Lower leg skin (tissue), 4 donors: ENCODE measurements around the gene CYFIP2. TPM values are rescaled to one million over a fixed set of nuclear protein-coding genes. Genes with fewer than 3 reads are reported as not detected.
A peak's percentile ranks its signal among the peaks of the same experiment; 100 is the strongest.

Experiments used
- DNase-seq, 2 donors: peaks; one replicate each; pipeline ENCODE4 v3.0.0-alpha.2; 2019; ENCODE audit warnings: low spot score in 2 of 2
- H3K4me3 ChIP-seq: fragments of 200-600 bp; sonication (generic); 2 replicates; pipeline ENCODE4 v1.5.1; 2017; ENCODE audit warnings: mild to moderate bottlenecking, low read depth; ENCODE audit not compliant: poor library complexity, severe bottlenecking
- CTCF ChIP-seq, 3 donors: fragments of 450-650 bp; IDR thresholded peaks; one replicate each; pipeline ENCODE4 v1.5.1; 2016; ENCODE audit warnings: antibody characterized with exemption in 3 of 3, mild to moderate bottlenecking in 3 of 3, moderate library complexity in 2 of 3
- POLR2A ChIP-seq, 2 donors: fragments of 450-650 bp; IDR thresholded peaks; one replicate each; pipeline ENCODE4 v1.6.1; 2016 to 2017; ENCODE audit warnings: antibody characterized with exemption in 2 of 2, mild to moderate bottlenecking in 1 of 2, moderate library complexity in 1 of 2
- WGBS, 2 donors: methylation state at CpG; one replicate each; pipeline ENCODE4 v1.1.5; 2018; 5-methylcytosine and 5-hydroxymethylcytosine counted together
- intact Hi-C: fragments of 100-400 bp; cut with DNase I; formaldehyde crosslinking; loops from one replicate; pipeline ENCODE4 v1.15.0; 2023; ENCODE audit warnings: low total_unique reads
- total RNA-seq, 4 donors: library from RNA; depleted of rRNA; stranded (reverse); fragments of >200 nt; gene quantifications; one replicate each; pipeline ENCODE4 v1.1.0, GENCODE V29; 2016

The CYFIP2 gene
- total RNA-seq, 4 donors from 2014 or later, result 3.2 to 16.2 (median 7.0) TPM

GRCh38 chr5:157301066-157301465, 35.1 kb downstream of the CYFIP2 start:
- no peak overlapping the region for H3K4me3 ChIP-seq
- intact Hi-C loops, result no loop called here
- no peak for TF ChIP-seq POLR2A (IDR thresholded peaks at IDR 0.05)
- no peak for TF ChIP-seq CTCF (IDR thresholded peaks at IDR 0.05)
- DNase-seq, result no peak

GRCh38 chr5:157303023-157303422, 37.1 kb downstream of the CYFIP2 start:
- 86 to 88% methylated on average over 5 of the region's 5 CpGs for WGBS, 2 donors
- intact Hi-C loops, result no loop called here
- no peak for TF ChIP-seq CTCF (IDR thresholded peaks at IDR 0.05)
- no peak for TF ChIP-seq POLR2A (IDR thresholded peaks at IDR 0.05)

GRCh38 chr5:157303667-157304327, 37.9 kb downstream of the CYFIP2 start:
- intact Hi-C loops, result no loop called here
- DNase-seq, result no peak
- H3K4me3 ChIP-seq, result no peak overlapping the region
- TF ChIP-seq POLR2A (IDR thresholded peaks at IDR 0.05), result no peak
- no peak for TF ChIP-seq CTCF (IDR thresholded peaks at IDR 0.05)
- WGBS, 2 donors, result 55 to 74% methylated on average over 8 of the region's 8 CpGs

More at GRCh38 chr5:157303023-157303422, 37.1 kb downstream of the CYFIP2 start:
- no peak for DNase-seq
- no peak overlapping the region for H3K4me3 ChIP-seq

- 76 to 86% methylated on average over 4 of the region's 4 CpGs for WGBS, 2 donors
- no peak overlapping the region for H3K4me3 ChIP-seq
- TF ChIP-seq CTCF (IDR thresholded peaks at IDR 0.05) (no peak), POLR2A (IDR thresholded peaks at IDR 0.05) (no peak)
- intact Hi-C loops, result no loop called here
- peak in 1 of 2 donors; percentile 1 for DNase-seq
Measured at GRCh38 chr5:157306081-157306480, 40.2 kb downstream of the CYFIP2 start.

GRCh38 chr5:157306692-157307471, 41.0 kb downstream of the CYFIP2 start:
- TF ChIP-seq POLR2A (IDR thresholded peaks at IDR 0.05), result no peak
- peak in 1 of 2 donors; percentile 39 for DNase-seq
- 78 to 86% methylated on average over 10 of the region's 10 CpGs for WGBS, 2 donors
- intact Hi-C loops, result no loop called here
- no peak overlapping the region for H3K4me3 ChIP-seq

GRCh38 chr5:157308836-157309465, 43.0 kb downstream of the CYFIP2 start:
- H3K4me3 ChIP-seq, result no peak overlapping the region
- intact Hi-C loops, result no loop called here
- TF ChIP-seq POLR2A (IDR thresholded peaks at IDR 0.05) (no peak), CTCF (IDR thresholded peaks at IDR 0.05) (no peak)
- DNase-seq, result peak in 1 of 2 donors; percentile 8
- 57 to 67% methylated on average over 7 to 8 of the region's 8 CpGs for WGBS, 2 donors
